K562 (cell line): Measurements from ENCODE around the gene EXOSC2. TPM values are rescaled to one million over a fixed set of nuclear protein-coding genes. Genes with fewer than 3 reads are reported as not detected.

Experiments used
- AFF4 ChIP-seq: sonication (generic); formaldehyde crosslinking; IDR thresholded peaks from 2 replicates; pipeline ENCODE4 v1.8.0; 2023; ENCODE audit warnings: mild to moderate bottlenecking, missing genetic modification reagents
- ARID3B ChIP-seq: fragments of 250-450 bp; sonication (Bioruptor Pico); IDR thresholded peaks from 2 replicates; pipeline ENCODE4 v1.4.0; 2020; ENCODE audit warnings: borderline replicate concordance
- CCAR2 ChIP-seq: fragments of 200-400 bp; formaldehyde crosslinking; IDR thresholded peaks from 2 replicates; pipeline ENCODE4 v1.6.1; 2017; ENCODE audit warnings: mild to moderate bottlenecking, low read depth, low read length
- FOXO4 ChIP-seq: fragments of 450-650 bp; formaldehyde crosslinking; IDR thresholded peaks from 2 replicates; pipeline ENCODE4 v1.4.0; 2020; ENCODE audit warnings: mild to moderate bottlenecking, moderate library complexity
- FUS ChIP-seq: fragments of 200-400 bp; formaldehyde crosslinking; optimal IDR thresholded peaks from 2 replicates; pipeline ENCODE3; 2017; ENCODE audit warnings: low read depth, low read length
- GABPB2 ChIP-seq: fragments of 250-450 bp; sonication (Bioruptor Pico); conservative IDR thresholded peaks from 2 replicates; pipeline ENCODE4 v1.5.1; 2021; ENCODE audit warnings: mild to moderate bottlenecking
- IRF9 ChIP-seq: fragments of 450-650 bp; IDR thresholded peaks from 2 replicates; pipeline ENCODE4 v1.6.1; 2016; ENCODE audit warnings: missing biosample characterization, missing genetic modification characterization
- NR2C1 ChIP-seq, 2 experiments: fragments of 450-650 bp; IDR thresholded peaks; 2 replicates each; pipeline ENCODE4 v1.6.1; 2017; ENCODE audit warnings: mild to moderate bottlenecking in 2 of 2, antibody characterized with exemption in 1 of 2, inconsistent platforms in 1 of 2, missing compliant biosample characterization in 1 of 2, missing genetic modification characterization in 1 of 2
- RBM14 ChIP-seq: fragments of 200-400 bp; formaldehyde crosslinking; IDR thresholded peaks from 2 replicates; pipeline ENCODE4 v1.6.1; 2018; ENCODE audit warnings: low read depth, mild to moderate bottlenecking, low read length, moderate library complexity, borderline replicate concordance; ENCODE audit not compliant: insufficient read depth
- RBM25 ChIP-seq: fragments of 200-400 bp; formaldehyde crosslinking; IDR thresholded peaks from 2 replicates; pipeline ENCODE4 v1.6.1; 2018; ENCODE audit warnings: low read length, low read depth, moderate library complexity; ENCODE audit not compliant: severe bottlenecking
- SREBF2 ChIP-seq: sonication (generic); formaldehyde crosslinking; IDR thresholded peaks from 2 replicates; pipeline ENCODE4 v1.4.0; 2020; ENCODE audit warnings: mild to moderate bottlenecking, missing genetic modification reagents
- TBP ChIP-seq: optimal IDR thresholded peaks from 2 replicates; pipeline ENCODE3; 2011; ENCODE audit warnings: low read depth, low read length, improper control_type of control experiment
- TEAD1 ChIP-seq, 2 experiments: fragments of 450-650 bp in 1 of 2; sonication (generic) in 1 of 2; formaldehyde crosslinking; IDR thresholded peaks; 2 replicates each; pipeline versions ENCODE4 v1.4.0 to v1.8.0; 2020 to 2022; ENCODE audit warnings: mild to moderate bottlenecking in 2 of 2, missing genetic modification reagents in 1 of 2
- XRCC3 ChIP-seq: fragments of 450-650 bp; IDR thresholded peaks from 2 replicates; pipeline ENCODE4 v1.6.1; 2017; ENCODE audit warnings: mild to moderate bottlenecking, moderate library complexity
- ZZZ3 ChIP-seq: fragments of 450-650 bp; IDR thresholded peaks from 2 replicates; pipeline ENCODE4 v1.6.1; 2016; ENCODE audit warnings: antibody characterized with exemption, mild to moderate bottlenecking, moderate library complexity
- polyA plus RNA-seq, 8 experiments: library from polyadenylated mRNA; depleted of rRNA in 4 of 8; stranded (reverse) in 5 of 8; unstranded in 3 of 8; fragments of >200 nt; fragmentation: Nextera tagmentation in 2 of 8; fragmentation: Illumina TruSeq in 1 of 8; extraction: Ambion mirVana in 2 of 8; extraction: Trizol in 1 of 8; gene quantifications; 2 replicates each; pipeline versions ENCODE4 v1.2.1 to v1.2.3, GENCODE V29; 2011 to 2014; ENCODE audit warnings: inconsistent platforms in 1 of 8, missing spikeins in 1 of 8
- total RNA-seq, 7 experiments: library from RNA; depleted of rRNA in 6 of 7; stranded (reverse); fragments of >200 nt in 6 of 7; fragmentation: Illumina TruSeq in 2 of 7; extraction: Trizol in 2 of 7; gene quantifications; 2 replicates each; pipeline versions ENCODE4 v1.2.1 to v1.2.3, GENCODE V29; 2011 to 2021; ENCODE audit warnings: low replicate concordance in 1 of 7

Gene EXOSC2
- total and polyA plus RNA-seq, 9 of the 15 experiments (the other 6 are each of a cell fraction or from before 2014, with no cell fraction given): 46.0 to 101 (median 77.6) TPM

- TF ChIP-seq AFF4 (CRISPR knock-in tag): 0 out of 2 replicates have a peak, but pooled peaks have one; percentile 44
- TF ChIP-seq FOXO4 (CRISPR knock-in tag): 0 out of 2 replicates have a peak, but pooled peaks have one; percentile 72
- no peak for TF ChIP-seq FUS
- TF ChIP-seq RBM14: no peak
- TF ChIP-seq GABPB2 (CRISPR knock-in tag): no peak
- TF ChIP-seq NR2C1 (IDR thresholded peaks at IDR 0.05): peak; percentile 82
- TF ChIP-seq NR2C1 (tag; IDR thresholded peaks at IDR 0.05): 0 out of 2 replicates have a peak, but pooled peaks have one; percentile 41
- TF ChIP-seq CCAR2: no peak
- 0 out of 2 replicates have a peak, but pooled peaks have one; percentile 40 for TF ChIP-seq ZZZ3
- no peak for TF ChIP-seq IRF9 (tag)
- peak; percentile 5 for TF ChIP-seq RBM25
- no peak for TF ChIP-seq SREBF2
- peak; percentile 94 for TF ChIP-seq TBP
- no peak for TF ChIP-seq XRCC3
- TF ChIP-seq TEAD1 (CRISPR knock-in tag; IDR thresholded peaks at IDR 0.05): peak in 1 of 2 experiments; percentile 45; a peak in 1 of 4 replicates
- no peak for TF ChIP-seq ARID3B (CRISPR knock-in tag)
Measured at GRCh38 chr9:130693426-130694191, at the start of gene EXOSC2 (continued).
